Stimulated activated naive CD4-positive, alpha-beta T cell treated with Interleukin-2 at 50 U/mL for 16 hours (primary cell): ENCODE measurements around the gene MPPED2.

ENCODE experiments used
- DNase-seq: peaks from one replicate; lab custom pipeline; 2025; lab: John Stamatoyannopoulos, UW

Gene MPPED2

GRCh38 chr11:30527566-30527965, 58.6 kb downstream of the MPPED2 start:
- no peak for DNase-seq

GRCh38 chr11:30526558-30526957, 59.6 kb downstream of the MPPED2 start:
- DNase-seq = no peak

GRCh38 chr11:30522536-30523243, 63.5 kb downstream of the MPPED2 start:
- no peak for DNase-seq

- no peak for DNase-seq
Measured at GRCh38 chr11:30521297-30522071, 64.7 kb downstream of the MPPED2 start.

- no peak for DNase-seq
Measured at GRCh38 chr11:30513087-30513486, 73.1 kb downstream of the MPPED2 start.

GRCh38 chr11:30511408-30511807, 74.7 kb downstream of the MPPED2 start:
- no peak for DNase-seq

- no peak for DNase-seq
Measured at GRCh38 chr11:30510750-30511149, 75.4 kb downstream of the MPPED2 start.

- DNase-seq = no peak
Measured at GRCh38 chr11:30509364-30509763, 76.8 kb downstream of the MPPED2 start.

- no peak for DNase-seq
Measured at GRCh38 chr11:30508594-30508993, 77.6 kb downstream of the MPPED2 start.

GRCh38 chr11:30505603-30506002, 80.5 kb downstream of the MPPED2 start:
- no peak for DNase-seq

GRCh38 chr11:30504468-30504867, 81.7 kb downstream of the MPPED2 start:
- no peak for DNase-seq

- no peak for DNase-seq
Measured at GRCh38 chr11:30503156-30503555, 83.0 kb downstream of the MPPED2 start.

- DNase-seq = no peak
Measured at GRCh38 chr11:30502305-30502704, 83.8 kb downstream of the MPPED2 start.

GRCh38 chr11:30501744-30502143, 84.4 kb downstream of the MPPED2 start:
- DNase-seq = no peak

- no peak for DNase-seq
Measured at GRCh38 chr11:30499940-30500339, 86.2 kb downstream of the MPPED2 start.

GRCh38 chr11:30497600-30497999, 88.6 kb downstream of the MPPED2 start:
- DNase-seq = no peak

- no peak for DNase-seq
Measured at GRCh38 chr11:30496935-30497334, 89.2 kb downstream of the MPPED2 start.

GRCh38 chr11:30495437-30495836, 90.7 kb downstream of the MPPED2 start:
- no peak for DNase-seq

GRCh38 chr11:30489511-30489910, 96.6 kb downstream of the MPPED2 start:
- no peak for DNase-seq

GRCh38 chr11:30489076-30489475, 97.1 kb downstream of the MPPED2 start:
- no peak for DNase-seq

- DNase-seq = no peak
Measured at GRCh38 chr11:30488304-30488998, 97.7 kb downstream of the MPPED2 start.

GRCh38 chr11:30487200-30487898, 98.8 kb downstream of the MPPED2 start:
- DNase-seq = no peak
